HG03108 (cell line): ENCODE results near the gene P2RX5.
"Not testable (repeated sequence)": the region's sequence is repeated elsewhere in the genome, so short reads cannot be mapped to it uniquely, and the experiment has no call there.

Experiments
- ATAC-seq: cut with Tn5 transposase; IDR thresholded peaks from one replicate; pipeline ENCODE4 v1.9.1; 2021; ENCODE audit warnings: moderate library complexity; ENCODE audit not compliant: unreplicated experiment

P2RX5 gene, protein sequence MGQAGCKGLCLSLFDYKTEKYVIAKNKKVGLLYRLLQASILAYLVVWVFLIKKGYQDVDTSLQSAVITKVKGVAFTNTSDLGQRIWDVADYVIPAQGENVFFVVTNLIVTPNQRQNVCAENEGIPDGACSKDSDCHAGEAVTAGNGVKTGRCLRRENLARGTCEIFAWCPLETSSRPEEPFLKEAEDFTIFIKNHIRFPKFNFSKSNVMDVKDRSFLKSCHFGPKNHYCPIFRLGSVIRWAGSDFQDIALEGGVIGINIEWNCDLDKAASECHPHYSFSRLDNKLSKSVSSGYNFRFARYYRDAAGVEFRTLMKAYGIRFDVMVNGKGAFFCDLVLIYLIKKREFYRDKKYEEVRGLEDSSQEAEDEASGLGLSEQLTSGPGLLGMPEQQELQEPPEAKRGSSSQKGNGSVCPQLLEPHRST

DNA sequence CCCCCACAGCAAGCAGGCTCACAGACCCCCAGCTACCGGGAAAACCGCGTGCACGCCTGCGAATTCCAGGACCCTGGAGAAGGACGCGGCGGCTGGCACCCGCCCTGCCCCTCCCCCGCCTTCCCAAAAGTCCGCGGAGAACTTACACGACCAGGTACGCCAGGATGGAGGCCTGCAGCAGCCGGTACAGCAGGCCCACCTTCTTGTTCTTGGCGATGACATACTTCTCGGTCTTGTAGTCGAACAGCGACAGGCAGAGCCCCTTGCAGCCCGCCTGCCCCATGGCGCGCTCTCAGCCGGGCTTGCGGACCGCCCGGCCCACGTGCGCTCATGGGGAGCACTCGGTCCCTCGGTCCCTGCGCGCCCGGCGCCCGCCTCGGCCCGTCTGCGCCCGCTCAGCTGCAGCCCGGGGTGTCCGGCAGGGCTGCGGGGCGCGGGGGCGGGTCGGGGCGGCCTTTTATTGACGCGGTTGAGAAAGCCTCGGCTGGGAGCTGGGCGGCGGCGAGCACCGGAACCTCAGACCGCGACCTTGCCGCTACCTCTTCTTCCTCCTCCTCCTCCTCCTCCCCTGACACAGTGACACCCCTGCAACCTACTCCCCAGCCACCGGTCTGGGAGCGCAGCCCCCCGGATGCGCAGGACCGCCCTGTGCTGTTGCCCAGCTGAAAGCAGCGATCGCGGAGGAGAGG, at the start of gene P2RX5:
Gene P2RX5 (minus strand): TSS at position 433 of the 689 bp plus-strand sequence. CDS start 150 bp downstream, at position 283.
- ATAC-seq = no peak

DNA sequence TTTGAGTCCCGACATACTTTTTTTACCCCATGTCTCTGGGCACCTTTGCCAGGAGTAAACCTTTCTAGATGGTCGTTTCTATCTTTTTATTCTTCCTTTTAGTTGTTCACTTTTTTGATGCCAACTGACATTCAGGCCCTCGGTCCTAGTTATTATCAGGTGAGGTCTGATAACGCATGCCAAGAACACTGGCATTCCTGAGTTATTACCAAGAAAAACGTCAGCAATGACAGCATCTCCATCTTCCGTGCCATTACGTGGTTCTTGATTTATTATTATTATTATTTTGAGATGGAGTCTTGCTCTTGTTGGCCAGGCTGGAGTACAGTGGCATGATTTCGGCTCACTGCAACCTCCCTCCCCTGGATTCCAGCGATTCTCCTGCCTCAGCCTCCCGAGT, 49.1 kb upstream of the P2RX5 start:
- no peak for ATAC-seq

DNA sequence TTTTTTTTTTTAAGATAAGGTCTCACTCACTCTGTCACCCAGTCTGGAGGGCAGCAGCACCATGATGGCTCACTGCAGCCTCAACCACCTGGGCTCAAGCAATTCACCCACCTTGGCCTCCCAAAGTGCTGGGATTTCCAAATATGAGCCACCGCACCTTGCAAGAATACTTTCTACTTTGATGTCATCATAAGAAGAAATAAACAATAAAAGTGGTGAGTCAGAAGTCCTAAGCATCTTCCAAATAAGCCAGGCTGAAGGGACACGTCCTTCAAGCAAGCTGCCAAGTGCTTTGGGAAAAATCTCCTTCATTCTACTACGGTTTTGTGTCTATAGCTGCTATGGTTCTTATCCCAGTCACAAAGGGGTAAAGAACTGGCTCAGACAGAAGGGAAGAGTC, 48.1 kb upstream of the P2RX5 start:
- no peak for ATAC-seq

DNA sequence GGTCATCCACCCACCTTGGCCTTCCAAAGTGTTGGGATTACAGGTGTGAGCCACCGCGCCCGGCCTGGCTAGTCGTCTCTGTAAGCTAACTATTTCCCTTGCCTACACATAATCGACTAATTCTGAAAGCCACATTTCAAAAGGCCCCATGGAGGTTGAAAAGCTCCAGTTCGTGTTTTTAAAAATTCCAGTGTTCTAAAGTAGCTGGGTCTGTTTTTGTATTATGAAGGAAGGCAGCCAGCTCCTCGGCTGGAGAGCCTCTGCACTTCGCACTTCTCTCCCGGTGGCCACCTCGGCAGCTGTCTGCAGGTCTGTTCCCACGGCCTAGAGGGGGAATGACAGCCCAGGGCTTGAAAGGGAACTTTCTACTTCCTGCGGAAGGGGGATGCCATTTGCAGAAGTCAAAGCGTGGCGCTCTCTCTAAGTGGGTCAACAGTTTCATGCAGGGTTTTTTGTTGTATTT, 44.7 kb upstream of the P2RX5 start:
- ATAC-seq = no peak

DNA sequence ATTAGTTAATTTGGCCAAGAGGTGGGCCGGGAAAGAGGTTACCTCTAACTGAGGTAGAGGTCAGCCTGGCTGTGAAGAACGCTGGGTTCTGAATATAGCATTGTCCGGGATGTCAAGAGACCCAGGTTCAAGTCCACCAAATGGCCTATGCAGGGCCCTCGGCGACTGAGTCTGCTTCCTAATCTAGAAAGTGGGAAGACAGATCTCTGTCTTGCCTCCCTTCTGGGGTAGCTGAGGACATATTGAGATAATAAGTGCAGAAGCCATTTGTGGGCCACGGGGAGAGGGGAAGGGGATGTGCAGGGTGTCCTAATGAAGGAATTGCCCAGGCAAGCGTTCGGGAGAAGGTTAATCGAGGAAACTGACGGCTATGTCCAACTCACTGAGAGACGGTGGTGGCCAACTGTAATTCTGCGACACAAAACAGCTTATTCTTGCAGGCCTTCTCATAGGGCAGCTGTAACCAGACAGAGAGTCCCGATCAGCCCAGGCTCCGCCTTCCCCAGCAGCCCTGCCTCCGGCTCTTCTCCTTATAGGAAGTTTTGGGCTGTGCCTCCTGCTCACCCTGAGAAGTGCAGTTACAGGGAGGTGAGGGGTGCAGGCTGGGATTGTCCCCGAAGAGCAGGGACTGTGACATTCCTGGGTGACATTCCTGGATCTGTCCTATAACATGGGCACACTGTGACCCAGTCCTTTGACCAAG, 43.6 kb upstream of the P2RX5 start:
- ATAC-seq = no peak

DNA sequence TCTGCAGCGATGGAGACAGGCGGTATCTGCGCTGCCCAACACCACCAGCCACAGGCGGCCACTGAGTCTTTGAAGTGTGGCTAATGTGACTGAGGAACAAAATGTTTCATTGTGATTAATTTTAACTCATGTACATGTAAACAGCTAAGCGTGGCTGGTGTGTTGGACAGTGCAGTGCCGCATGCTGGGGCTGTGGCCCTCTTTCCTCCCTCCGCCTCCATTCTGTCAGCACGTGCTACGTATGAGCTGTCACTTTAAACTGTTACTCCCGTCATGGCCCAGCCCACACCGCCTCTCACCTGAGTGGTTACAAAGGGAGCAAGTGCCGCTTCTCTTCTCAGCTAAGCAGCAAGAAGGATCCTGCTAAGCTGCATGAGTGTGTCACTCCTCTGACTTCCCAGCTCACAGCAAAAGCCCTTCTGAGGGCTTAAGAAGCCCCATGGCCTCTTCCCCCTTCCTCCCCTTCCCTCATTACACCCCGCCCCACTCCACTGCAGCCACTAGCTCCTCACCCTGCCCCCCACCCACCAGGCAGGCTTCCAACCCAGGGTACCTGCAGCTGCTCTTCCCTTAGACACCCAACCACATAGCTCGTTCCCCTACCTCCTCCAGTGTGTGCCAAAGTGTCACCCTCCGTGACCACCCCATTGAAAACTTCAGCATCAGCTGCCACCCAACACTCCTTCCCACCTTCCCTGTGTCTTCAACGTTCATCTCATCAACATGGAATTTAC, 42.8 kb upstream of the P2RX5 start:
- ATAC-seq = no peak

DNA sequence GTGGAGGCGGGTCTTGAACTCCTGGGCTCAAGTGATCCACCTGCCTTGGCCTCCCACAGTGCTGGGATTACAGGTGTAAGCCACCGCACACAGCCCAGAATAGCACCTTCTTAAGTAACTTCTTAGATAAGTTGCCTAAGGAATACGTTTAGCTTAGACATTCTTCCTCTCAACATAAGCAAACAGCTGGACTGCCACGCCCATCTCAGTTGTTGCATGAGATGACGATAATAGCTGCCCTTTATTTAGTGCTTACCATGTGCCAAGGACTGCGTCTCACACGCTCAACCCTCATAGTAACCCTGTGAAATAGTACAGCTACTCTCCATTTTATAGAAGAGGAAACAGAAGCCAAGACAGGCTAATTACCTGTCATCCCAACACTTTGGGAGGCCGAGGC, 39.6 kb upstream of the P2RX5 start:
- no peak for ATAC-seq

DNA sequence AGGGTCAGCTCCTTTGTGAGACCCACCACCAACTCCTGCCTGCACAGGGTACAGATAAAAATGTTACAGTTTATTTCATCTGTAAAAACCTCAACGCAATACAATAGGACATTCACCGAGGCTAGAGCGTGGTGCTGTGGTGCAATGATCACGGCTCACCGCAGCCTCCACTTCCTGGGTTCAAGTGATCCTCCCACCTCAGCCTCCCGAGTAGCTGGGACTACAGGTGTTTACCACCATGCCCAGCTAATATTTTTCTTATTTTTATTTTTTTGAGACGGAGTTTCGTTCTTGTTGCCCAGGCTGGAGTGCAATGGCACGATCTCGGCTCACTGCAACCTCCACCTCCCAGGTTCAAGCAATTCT, 38.9 kb upstream of the P2RX5 start:
- ATAC-seq = not testable (repeated sequence)

DNA sequence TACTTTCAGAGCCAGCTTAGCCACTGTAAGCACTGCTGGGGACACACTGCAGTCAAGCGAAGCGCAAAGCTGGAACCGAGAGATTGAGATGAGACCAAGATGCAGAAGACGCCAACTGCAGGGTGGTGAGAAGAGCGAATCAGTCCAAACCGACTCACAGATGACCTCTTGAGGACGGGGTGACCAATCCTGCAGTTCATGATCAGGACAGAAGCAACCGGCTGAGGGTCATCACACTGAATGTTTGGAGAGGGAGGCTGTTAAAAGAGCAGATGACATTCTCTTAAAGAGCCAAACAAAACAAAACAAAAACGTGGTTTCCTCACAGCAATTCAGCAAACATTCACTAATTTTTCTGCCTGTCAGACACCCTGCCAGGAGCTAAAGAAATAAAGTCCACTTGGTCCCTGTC, 36.3 kb upstream of the P2RX5 start:
- ATAC-seq = peak; percentile 81

DNA sequence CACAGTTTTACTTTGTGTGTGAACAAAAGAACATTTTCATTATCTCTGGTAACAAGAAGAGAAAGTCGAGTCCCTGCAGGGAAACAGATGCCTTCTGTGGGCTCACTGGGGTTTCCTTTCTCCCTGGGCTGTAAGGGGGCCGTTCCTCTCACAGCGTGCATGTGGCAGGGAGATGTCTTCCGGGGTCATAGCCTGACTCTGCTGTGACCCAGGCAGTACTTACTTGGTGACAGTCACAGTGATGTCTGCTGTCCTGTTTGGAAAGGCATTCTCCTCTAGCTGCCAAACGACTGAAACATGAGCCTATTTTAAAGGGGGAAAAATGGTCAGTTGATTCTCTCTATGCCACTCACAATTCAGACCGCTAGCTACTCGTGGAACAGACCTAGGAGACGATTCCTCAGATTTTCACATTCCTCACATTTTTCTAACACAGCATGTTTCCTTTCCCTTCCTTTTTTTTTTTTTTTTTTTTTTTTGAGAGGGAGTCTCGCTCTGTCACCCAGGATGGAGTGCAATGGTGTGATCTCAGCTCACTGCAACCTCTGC, 35.0 kb upstream of the P2RX5 start:
- ATAC-seq = no peak

DNA sequence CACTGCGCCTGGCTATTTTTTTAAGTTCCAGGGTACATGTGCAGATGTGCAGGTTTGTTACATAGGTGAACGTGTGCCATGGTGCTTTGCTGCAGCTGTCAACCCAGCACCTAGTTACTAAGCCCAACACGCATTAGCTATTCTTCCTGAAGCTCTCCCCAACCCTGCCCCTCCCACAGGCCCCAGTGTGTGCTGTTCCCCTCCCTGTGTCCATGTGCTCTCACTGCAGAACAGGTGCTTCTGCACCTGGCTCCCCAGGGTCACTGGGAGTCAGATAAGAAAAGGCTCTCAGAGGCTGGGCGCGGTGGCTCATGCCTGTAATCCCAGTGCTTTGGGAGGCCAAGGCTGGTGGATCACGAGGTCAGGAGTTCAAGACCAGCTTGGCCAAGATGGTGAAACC, 33.9 kb upstream of the P2RX5 start:
- no peak for ATAC-seq

DNA sequence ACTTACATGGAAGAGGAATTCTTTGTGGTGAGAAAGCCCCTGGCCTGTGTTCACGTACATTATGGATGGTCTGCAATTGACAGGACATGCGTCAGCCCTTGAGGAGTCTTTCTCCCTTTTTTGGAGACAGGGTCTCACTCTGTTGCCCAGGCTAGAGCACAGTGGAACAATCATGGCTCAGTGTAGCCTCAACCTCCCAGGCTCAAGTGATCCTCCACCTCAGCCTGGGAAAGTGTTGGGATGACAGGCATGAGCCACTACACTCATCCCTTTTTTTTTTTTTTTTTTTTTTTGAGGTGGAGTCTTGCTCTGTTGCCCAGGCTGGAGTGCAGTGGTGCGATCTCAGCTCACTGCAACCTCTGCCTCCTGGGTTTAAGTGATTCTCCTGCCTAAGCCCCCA, 32.1 kb upstream of the P2RX5 start:
- not testable (repeated sequence) for ATAC-seq

DNA sequence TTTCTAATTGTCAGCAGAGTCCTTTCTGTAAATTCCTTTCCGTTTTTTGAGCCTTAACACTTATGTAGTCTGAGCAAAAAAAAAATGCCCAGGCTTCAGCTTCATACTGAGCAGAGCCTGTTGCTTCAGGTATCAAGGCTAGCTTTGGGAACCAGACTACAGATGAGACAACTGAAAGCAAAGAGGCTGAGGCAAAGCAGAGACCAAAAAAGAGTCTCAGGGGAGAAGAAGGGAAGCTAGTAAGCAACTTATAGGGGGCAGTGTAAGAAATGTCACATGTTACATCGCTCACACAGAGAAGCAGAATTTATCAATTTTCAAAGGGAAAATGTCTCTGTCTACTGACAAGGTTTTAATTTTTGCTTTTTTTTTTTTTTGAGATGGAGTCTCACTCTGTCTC, 31.1 kb upstream of the P2RX5 start:
- no peak for ATAC-seq

DNA sequence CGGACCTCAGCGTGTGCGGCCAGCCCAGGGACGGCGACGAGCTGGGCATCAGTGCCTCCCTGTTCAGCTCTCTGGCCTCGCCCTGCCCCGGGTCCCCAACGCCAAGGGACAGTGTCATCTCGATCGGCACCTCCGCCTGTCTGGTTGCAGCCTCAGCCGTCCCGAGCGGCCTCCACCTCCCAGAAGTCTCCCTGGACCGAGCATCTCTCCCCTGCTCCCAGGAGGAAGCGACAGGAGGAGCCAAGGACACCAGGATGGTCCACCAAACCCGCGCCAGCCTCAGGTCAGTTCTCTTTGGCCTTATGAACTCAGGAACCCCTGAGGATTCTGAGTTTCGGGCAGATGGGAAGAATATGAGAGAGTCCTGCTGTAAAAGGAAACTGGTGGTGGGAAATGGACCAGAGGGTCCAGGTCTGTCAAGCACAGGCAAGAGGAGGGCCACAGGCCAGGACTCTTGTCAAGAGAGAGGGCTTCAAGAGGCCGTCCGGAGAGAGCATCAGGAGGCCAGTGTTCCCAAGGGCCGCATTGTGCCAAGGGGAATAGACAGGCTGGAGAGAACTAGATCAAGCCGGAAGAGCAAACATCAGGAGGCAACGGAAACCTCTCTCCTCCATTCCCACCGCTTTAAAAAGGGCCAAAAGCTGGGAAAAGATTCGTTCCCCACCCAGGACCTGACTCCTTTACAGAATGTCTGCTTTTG, 28.6 kb upstream of the P2RX5 start:
- ATAC-seq = no peak

DNA sequence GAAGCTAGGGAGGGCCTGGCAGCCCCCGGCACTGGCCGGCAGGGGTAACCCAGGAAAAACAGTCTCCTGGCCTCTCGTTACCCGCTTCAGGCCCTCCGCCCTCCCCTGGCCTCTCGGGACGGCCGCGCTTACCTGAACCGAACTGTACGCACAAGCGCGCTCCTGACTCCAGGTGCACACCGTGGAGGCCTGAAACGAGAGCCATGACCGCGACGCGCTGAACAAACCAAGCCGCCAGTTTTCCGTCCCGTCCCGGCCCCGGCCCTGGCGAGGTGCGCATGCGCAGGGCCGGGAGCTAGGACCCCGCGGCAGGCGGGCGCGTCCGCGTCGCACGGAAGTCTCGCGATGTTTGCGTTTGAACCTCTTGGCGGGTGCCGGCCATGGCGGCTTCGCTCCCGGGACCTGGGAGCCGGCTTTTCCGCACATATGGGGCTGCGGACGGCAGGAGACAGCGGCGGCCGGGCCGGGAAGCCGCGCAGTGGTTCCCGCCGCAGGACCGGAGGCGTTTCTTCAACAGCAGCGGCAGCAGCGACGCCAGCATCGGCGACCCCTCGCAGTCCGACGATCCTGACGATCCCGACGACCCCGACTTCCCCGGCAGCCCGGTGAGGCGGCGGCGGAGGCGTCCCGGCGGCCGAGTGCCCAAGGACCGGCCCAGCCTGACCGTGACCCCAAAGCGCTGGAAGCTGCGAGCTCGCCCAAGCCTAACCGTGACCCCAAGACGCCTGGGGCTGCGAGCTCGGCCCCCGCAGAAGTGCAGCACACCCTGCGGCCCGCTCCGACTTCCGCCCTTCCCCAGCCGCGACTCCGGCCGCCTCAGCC, 27.8 kb upstream of the P2RX5 start, which contains the start of gene HASPIN:
Gene HASPIN (plus strand): TSS at position 348 of the 822 bp plus-strand sequence. CDS start 33 bp downstream, at position 381.
- peak; percentile 75 for ATAC-seq

DNA sequence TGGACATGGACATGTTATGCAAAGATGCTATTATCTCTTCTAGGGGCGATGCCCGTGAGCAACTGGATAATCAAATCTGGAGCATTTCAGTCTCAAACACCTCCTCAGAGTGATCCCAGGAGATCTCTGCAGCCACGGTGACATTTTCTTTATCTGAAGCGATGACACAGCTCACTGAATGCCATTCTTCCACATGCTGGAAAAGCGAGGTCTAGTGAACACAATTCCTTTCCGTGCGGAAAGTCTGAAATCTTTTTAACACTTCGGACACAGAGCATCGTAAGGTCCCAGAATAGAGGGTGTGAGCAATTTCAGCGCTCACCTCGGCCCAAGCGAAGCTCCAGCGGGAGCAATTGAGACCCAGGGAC, 27.2 kb upstream of the P2RX5 start:
- ATAC-seq = no peak

DNA sequence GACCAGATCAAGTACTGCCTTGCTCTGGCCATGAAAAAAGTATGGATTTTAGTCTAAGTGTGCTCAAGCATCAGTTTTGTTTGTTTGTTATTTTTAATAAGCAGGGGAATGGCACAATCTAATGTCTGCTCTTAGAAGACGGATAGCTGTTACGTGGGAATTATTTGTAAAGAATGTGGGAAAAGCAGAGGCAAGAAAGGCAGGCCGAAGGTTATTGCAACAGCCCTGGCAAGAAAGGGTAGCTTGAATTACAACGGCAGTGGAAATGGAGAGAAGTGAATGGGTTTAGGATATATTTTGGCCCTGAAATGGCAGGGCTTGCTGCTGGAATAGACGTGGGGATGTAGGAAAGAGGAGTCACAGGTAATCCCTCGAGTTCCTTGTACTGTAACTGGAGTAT, 26.8 kb upstream of the P2RX5 start:
- no peak for ATAC-seq

DNA sequence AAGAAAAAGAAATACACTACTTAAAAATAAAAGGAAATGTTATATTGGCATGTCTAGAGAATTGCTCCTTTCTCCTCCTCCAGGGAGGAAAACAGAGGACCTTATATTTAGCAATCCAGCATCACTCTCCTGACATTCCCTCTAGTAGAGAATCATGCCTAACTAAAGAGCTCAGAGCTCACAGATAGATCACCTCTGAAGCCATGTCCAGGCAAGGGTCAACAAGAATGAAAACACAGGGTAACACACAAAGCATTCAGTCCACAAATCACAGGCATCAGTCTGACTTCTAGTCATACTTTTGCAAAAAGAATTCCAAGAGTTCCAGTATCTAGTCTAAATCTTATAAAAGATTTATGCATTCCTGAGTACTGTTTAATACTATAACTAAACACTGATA, 23.3 kb upstream of the P2RX5 start:
- no peak for ATAC-seq

DNA sequence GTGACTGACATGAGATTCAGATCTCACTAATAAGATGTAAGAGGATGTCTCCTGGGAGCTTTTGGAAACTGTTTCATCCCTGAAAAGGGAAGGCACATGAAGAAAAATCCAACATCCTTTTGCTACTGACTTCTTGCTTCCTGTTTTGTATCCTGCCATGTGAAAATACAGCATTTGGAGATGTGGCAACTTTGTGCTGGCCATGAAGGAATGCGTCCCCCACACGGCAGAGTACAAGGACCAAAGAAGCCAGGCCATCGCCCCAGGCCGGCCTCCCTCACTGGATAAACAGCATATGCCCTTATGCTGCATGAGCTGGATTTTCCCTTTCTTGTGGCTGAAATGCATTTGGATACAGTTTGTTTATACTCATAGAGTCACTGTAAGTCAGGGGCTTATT, 22.2 kb upstream of the P2RX5 start:
- ATAC-seq = no peak
